Hepatocyte (in vitro differentiated cells): ENCODE data around the gene PNPLA2. TPM values are rescaled to one million over a fixed set of nuclear protein-coding genes. Genes with fewer than 3 reads are reported as not detected.

ENCODE experiments used
- DNase-seq: peaks from one replicate; pipeline ENCODE4 v3.0.0-alpha.2; 2016; ENCODE audit warnings: low spot score
- H2AFZ ChIP-seq: fragments of 200-600 bp; sonication (generic); 2 replicates; pipeline ENCODE4 v1.6.0; 2016; ENCODE audit warnings: antibody characterized with exemption, mild to moderate bottlenecking
- H3K27ac ChIP-seq: fragments of 200-600 bp; sonication (generic); 2 replicates; pipeline ENCODE4 v1.5.1; 2016; ENCODE audit warnings: mild to moderate bottlenecking
- H3K27me3 ChIP-seq: fragments of 200-600 bp; sonication (generic); 2 replicates; pipeline ENCODE4 v1.6.1; 2016
- H3K36me3 ChIP-seq: fragments of 200-600 bp; sonication (generic); replicated peaks from 2 replicates; pipeline ENCODE4 v1.5.1; 2016; ENCODE audit warnings: low read depth; ENCODE audit not compliant: insufficient read depth
- H3K4me1 ChIP-seq: fragments of 200-600 bp; sonication (generic); 2 replicates; pipeline ENCODE4 v1.5.1; 2016; ENCODE audit warnings: mild to moderate bottlenecking, moderate library complexity; ENCODE audit not compliant: insufficient read depth
- H3K4me2 ChIP-seq: fragments of 200-600 bp; sonication (generic); 2 replicates; pipeline ENCODE4 v1.6.0; 2016
- H3K4me3 ChIP-seq: fragments of 200-600 bp; sonication (generic); 2 replicates; pipeline ENCODE4 v1.5.1; 2016; ENCODE audit warnings: mild to moderate bottlenecking
- H3K79me2 ChIP-seq: fragments of 200-600 bp; sonication (generic); 2 replicates; pipeline ENCODE4 v1.6.0; 2017; ENCODE audit warnings: mild to moderate bottlenecking
- H3K9me2 ChIP-seq: fragments of 200-600 bp; sonication (generic); replicated peaks from 2 replicates; pipeline ENCODE4 v1.6.0; 2017; ENCODE audit warnings: mild to moderate bottlenecking; ENCODE audit not compliant: insufficient read depth
- H3K9me3 ChIP-seq: fragments of 200-600 bp; sonication (generic); 2 replicates; pipeline ENCODE4 v1.5.1; 2016; ENCODE audit warnings: low read depth, mild to moderate bottlenecking
- H4K20me1 ChIP-seq: fragments of 200-600 bp; sonication (generic); 2 replicates; pipeline ENCODE4 v1.6.0; 2016; ENCODE audit warnings: mild to moderate bottlenecking; ENCODE audit not compliant: insufficient read depth, poor library complexity, severe bottlenecking
- EZH2 ChIP-seq: fragments of 200-600 bp; sonication (generic); IDR thresholded peaks from 2 replicates; pipeline ENCODE4 v1.6.1; 2016; ENCODE audit warnings: antibody characterized with exemption, mild to moderate bottlenecking, borderline replicate concordance
- EZH2phosphoT487 ChIP-seq: fragments of 200-600 bp; sonication (generic); IDR thresholded peaks from one replicate; pipeline ENCODE4 v1.6.1; 2018; ENCODE audit warnings: antibody characterized with exemption, mild to moderate bottlenecking, low read depth, moderate library complexity; ENCODE audit not compliant: unreplicated experiment, severe bottlenecking
- WGBS: methylation state at CpG from one replicate; pipeline ENCODE4 v1.1.6; 2016; ENCODE audit warnings: low lambda C conversion rate; ENCODE audit errors: missing lambda C conversion rate; 5-methylcytosine and 5-hydroxymethylcytosine counted together
- polyA plus RNA-seq: library from polyadenylated mRNA; unstranded; fragments of >200 nt; fragmentation: Nextera tagmentation; extraction: Ambion mirVana; gene quantifications from 2 replicates; pipeline ENCODE4 v1.2.1, GENCODE V29; 2016
- total RNA-seq: library from RNA; depleted of rRNA; stranded (reverse); fragments of >200 nt; gene quantifications from 2 replicates; pipeline ENCODE4 v1.2.3, GENCODE V29; 2014
- TF ChIP-seq, protein P1 (sequence below): fragments of 200-600 bp; sonication (generic); IDR thresholded peaks from 2 replicates; pipeline ENCODE4 v1.5.1; 2016; ENCODE audit warnings: antibody characterized with exemption, mild to moderate bottlenecking; ENCODE audit not compliant: poor library complexity

Gene PNPLA2
- total and polyA plus RNA-seq, 2 experiments from 2014 or later: 12.9 to 50.0 TPM

GRCh38 chr11:831961-832528 lies 13.3 kb downstream of the PNPLA2 start:
- no peak for TF ChIP-seq EZH2phosphoT487
- TF ChIP-seq, protein P1, sequence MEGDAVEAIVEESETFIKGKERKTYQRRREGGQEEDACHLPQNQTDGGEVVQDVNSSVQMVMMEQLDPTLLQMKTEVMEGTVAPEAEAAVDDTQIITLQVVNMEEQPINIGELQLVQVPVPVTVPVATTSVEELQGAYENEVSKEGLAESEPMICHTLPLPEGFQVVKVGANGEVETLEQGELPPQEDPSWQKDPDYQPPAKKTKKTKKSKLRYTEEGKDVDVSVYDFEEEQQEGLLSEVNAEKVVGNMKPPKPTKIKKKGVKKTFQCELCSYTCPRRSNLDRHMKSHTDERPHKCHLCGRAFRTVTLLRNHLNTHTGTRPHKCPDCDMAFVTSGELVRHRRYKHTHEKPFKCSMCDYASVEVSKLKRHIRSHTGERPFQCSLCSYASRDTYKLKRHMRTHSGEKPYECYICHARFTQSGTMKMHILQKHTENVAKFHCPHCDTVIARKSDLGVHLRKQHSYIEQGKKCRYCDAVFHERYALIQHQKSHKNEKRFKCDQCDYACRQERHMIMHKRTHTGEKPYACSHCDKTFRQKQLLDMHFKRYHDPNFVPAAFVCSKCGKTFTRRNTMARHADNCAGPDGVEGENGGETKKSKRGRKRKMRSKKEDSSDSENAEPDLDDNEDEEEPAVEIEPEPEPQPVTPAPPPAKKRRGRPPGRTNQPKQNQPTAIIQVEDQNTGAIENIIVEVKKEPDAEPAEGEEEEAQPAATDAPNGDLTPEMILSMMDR: no peak
- TF ChIP-seq EZH2: no peak
- Histone ChIP-seq H3K9me2 (no peaks in the 10 kb centered on the region), H3K4me3 (peak overlapping the region; percentile 39), H3K27me3 (peaks cover 10% of the 10 kb centered on the region), H3K9me3 (no peaks in the 10 kb centered on the region), H3K4me2 (peak overlapping the region; percentile 96), H2AFZ (no peak overlapping the region), H3K36me3 (no peaks in the 10 kb centered on the region), H3K4me1 (peaks cover 50% of the 10 kb centered on the region), H3K27ac (peak overlapping the region; percentile 87), H4K20me1 (peaks cover 21% of the 10 kb centered on the region), H3K79me2 (peaks cover 31% of the 10 kb centered on the region)
- DNase-seq: no peak
- 85% methylated on average over 12 of the region's 23 CpGs for WGBS

- peak within 1 kb of the TSS; percentile 98 for H3K4me2 ChIP-seq
- DNase-seq: peak; percentile 89
- H3K4me3 ChIP-seq: peak within 1 kb of the TSS; percentile 44
- under 1% methylated on average over 23 of the region's 67 CpGs for WGBS
- H3K9me3 ChIP-seq: no peaks in the 10 kb centered on the region
- peaks cover 47% of the 10 kb centered on the region for H3K4me1 ChIP-seq
- H3K27me3 ChIP-seq: peaks cover 10% of the 10 kb centered on the region
- H2AFZ ChIP-seq: peak within 1 kb of the TSS; percentile 81
- H3K9me2 ChIP-seq: no peaks in the 10 kb centered on the region
- H3K27ac ChIP-seq: peak within 1 kb of the TSS; percentile 87
- TF ChIP-seq EZH2: no peak
- TF ChIP-seq, protein P1: no peak
- TF ChIP-seq EZH2phosphoT487: no peak
- H3K79me2 ChIP-seq: peaks cover 31% of the 10 kb centered on the region
- H4K20me1 ChIP-seq: peaks cover 21% of the 10 kb centered on the region
- H3K36me3 ChIP-seq: no peaks in the 10 kb centered on the region
These were observed 13.9 kb downstream of the PNPLA2 start, which contains the start of gene CD151 for GRCh38 chr11:832529-833113. CD151 (plus strand) TSS chr11:832952; CDS start chr11:836070, 3,118 bp downstream.

GRCh38 chr11:833114-833791 lies 14.5 kb downstream of the PNPLA2 start:
- Histone ChIP-seq H3K27ac (peak overlapping the region; percentile 87), H3K4me3 (peak overlapping the region; percentile 44), H3K9me3 (no peaks in the 10 kb centered on the region), H4K20me1 (peaks cover 21% of the 10 kb centered on the region), H3K79me2 (peaks cover 31% of the 10 kb centered on the region), H3K4me1 (peaks cover 44% of the 10 kb centered on the region), H3K36me3 (no peaks in the 10 kb centered on the region), H3K9me2 (no peaks in the 10 kb centered on the region), H3K4me2 (peak overlapping the region; percentile 98), H3K27me3 (peaks cover 9% of the 10 kb centered on the region), H2AFZ (no peak overlapping the region)
- TF ChIP-seq, protein P1: no peak
- TF ChIP-seq EZH2 (no peak), EZH2phosphoT487 (no peak)
- DNase-seq: peak; percentile 86
- under 1% methylated on average over 17 of the region's 55 CpGs for WGBS
